Calu3 (cell line): ENCODE results near the gene NR1H3. TPM values are rescaled to one million over a fixed set of nuclear protein-coding genes. Genes with fewer than 3 reads are reported as not detected.

Source experiments
- BruUV-seq: library from RNA; stranded (reverse); fragments of 400-500 nt; replicated peaks from 2 replicates; lab custom pipeline; 2021; lab: Mats Ljungman, UMichigan
- CTCF ChIA-PET: fragments of 300-600 bp; sonication (Branson Sonifier 250); formaldehyde crosslinking; loops from one replicate; lab custom pipeline; 2022; ENCODE audit warnings: antibody characterized with exemption; lab: Charles Lee
- DNase-seq: peaks from one replicate; pipeline ENCODE4 v3.0.0; 2022
- H3K27ac Mint-ChIP-seq: one replicate; pipeline ENCODE4 v1.8.0; 2022; ENCODE audit warnings: mixed read lengths; ENCODE audit not compliant: unreplicated experiment
- H3K27me3 Mint-ChIP-seq: one replicate; pipeline ENCODE4 v1.8.0; 2022; ENCODE audit warnings: mixed read lengths; ENCODE audit not compliant: unreplicated experiment
- H3K36me3 Mint-ChIP-seq: one replicate; pipeline ENCODE4 v1.8.0; 2022; ENCODE audit warnings: mild to moderate bottlenecking, moderate library complexity, mixed read lengths; ENCODE audit not compliant: insufficient read depth, unreplicated experiment
- H3K4me1 Mint-ChIP-seq: one replicate; pipeline ENCODE4 v1.8.0; 2022; ENCODE audit warnings: mild to moderate bottlenecking, low read depth, mixed read lengths; ENCODE audit not compliant: unreplicated experiment
- H3K4me3 Mint-ChIP-seq: one replicate; pipeline ENCODE4 v1.8.0; 2022; ENCODE audit warnings: mild to moderate bottlenecking, low read depth, moderate library complexity, mixed read lengths; ENCODE audit not compliant: unreplicated experiment
- H3K9me3 Mint-ChIP-seq: one replicate; pipeline ENCODE4 v1.8.0; 2022; ENCODE audit warnings: low read depth, mixed read lengths; ENCODE audit not compliant: unreplicated experiment
- intact Hi-C: fragments of 100-400 bp; cut with micrococcal nuclease; formaldehyde crosslinking; loops from one replicate; pipeline ENCODE4 v1.10.0; 2022; ENCODE audit not compliant: unreplicated experiment
- total RNA-seq: library from RNA; stranded (reverse); gene quantifications from 2 replicates; pipeline ENCODE4 v1.2.3, GENCODE V29; 2022
- TF ChIP-seq, protein P1 (sequence below): fragments of 200-600 bp; IDR thresholded peaks from one replicate; pipeline ENCODE4 v1.8.0; 2022; ENCODE audit warnings: antibody characterized with exemption; ENCODE audit not compliant: unreplicated experiment

NR1H3 gene
- total RNA-seq, 1 experiment from 2014 or later = 14.2 TPM

DNA sequence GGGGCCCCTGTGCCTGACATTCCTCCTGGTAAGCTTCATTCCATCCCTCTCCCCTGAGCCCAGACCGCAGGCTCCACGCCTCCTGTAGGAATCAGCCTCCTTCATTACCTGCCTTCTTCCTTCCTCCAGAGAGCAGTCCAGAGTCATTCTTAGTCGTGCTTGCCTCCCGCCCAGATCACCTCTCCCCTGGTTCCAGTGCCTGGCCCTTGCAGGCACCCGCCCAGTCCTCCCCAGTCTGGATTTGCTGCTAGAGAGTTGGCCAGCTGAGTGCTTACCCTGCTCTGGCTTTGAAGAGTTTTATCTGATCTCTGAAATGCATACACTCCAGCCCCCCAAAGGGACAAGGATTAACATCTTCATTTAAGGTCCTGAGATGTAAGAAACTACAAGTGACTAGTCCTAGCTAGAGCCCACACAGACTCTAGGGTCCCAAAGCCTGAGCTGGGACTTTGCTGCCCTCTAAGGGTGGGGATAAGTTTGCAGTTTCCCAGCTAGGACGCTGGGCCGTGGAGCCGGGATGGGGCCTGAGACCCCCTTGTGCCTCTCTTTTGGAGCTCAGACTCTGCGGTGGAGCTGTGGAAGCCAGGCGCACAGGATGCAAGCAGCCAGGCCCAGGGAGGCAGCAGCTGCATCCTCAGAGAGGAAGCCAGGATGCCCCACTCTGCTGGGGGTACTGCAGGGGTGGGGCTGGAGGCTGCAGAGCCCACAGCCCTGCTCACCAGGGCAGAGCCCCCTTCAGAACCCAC is 1.6 kb downstream of the NR1H3 start:
- Mint-ChIP-seq H3K27me3 (no peaks in the 10 kb centered on the region), H3K4me3 (peak overlapping the region; percentile 28), H3K4me1 (peaks cover 41% of the 10 kb centered on the region), H3K36me3 (peaks cover 5% of the 10 kb centered on the region), H3K9me3 (no peaks in the 10 kb centered on the region), H3K27ac (peak overlapping the region; percentile 53)
- intact Hi-C loops = loop anchor here (2.0 to 10.0 kb wide), 4 partner anchors 42 to 95 kb away; partner anchors contain the start of genes ARFGAP2 and MYBPC3
- TF ChIP-seq, protein P1, sequence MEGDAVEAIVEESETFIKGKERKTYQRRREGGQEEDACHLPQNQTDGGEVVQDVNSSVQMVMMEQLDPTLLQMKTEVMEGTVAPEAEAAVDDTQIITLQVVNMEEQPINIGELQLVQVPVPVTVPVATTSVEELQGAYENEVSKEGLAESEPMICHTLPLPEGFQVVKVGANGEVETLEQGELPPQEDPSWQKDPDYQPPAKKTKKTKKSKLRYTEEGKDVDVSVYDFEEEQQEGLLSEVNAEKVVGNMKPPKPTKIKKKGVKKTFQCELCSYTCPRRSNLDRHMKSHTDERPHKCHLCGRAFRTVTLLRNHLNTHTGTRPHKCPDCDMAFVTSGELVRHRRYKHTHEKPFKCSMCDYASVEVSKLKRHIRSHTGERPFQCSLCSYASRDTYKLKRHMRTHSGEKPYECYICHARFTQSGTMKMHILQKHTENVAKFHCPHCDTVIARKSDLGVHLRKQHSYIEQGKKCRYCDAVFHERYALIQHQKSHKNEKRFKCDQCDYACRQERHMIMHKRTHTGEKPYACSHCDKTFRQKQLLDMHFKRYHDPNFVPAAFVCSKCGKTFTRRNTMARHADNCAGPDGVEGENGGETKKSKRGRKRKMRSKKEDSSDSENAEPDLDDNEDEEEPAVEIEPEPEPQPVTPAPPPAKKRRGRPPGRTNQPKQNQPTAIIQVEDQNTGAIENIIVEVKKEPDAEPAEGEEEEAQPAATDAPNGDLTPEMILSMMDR = peak; percentile 53
- CTCF ChIA-PET = interaction anchor here (0.5 to 2.7 kb wide), 16 partner anchors 9 to 106 kb away, joined by 3 to 22 read pairs (median 6); partner anchors contain the start of genes ACP2, ARFGAP2, DDB2 and MADD
- peak; percentile 51 for DNase-seq
- BruUV-seq = no TSS peak

DNA sequence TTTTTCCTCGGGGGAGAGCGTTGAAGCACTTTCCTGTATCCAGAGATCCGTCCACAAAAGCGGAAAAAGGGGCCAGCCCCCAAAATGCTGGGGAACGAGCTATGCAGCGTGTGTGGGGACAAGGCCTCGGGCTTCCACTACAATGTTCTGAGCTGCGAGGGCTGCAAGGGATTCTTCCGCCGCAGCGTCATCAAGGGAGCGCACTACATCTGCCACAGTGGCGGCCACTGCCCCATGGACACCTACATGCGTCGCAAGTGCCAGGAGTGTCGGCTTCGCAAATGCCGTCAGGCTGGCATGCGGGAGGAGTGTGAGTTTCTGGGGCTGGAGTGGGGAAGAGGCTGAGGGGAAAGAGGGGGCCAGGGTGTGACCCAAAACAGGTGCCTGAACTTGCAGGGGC is 2.6 kb downstream of the NR1H3 start:
- BruUV-seq = no TSS peak

DNA sequence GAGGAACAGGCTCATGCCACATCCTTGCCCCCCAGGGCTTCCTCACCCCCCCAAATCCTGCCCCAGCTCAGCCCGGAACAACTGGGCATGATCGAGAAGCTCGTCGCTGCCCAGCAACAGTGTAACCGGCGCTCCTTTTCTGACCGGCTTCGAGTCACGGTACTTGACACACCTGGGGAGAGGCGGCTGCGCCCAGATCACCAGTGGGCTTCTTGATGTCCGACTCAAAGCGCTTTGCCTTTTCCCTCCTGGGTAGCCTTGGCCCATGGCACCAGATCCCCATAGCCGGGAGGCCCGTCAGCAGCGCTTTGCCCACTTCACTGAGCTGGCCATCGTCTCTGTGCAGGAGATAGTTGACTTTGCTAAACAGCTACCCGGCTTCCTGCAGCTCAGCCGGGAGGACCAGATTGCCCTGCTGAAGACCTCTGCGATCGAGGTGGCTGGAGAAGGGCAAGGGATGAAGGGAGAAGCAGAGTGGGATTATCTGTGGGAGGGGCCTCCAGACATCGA is 3.5 kb downstream of the NR1H3 start:
- CTCF ChIA-PET = interaction anchor here (0.7 kb wide), 1 partner anchor 105 kb away, joined by 5 read pairs; no protein-coding TSS in a partner anchor
- TF ChIP-seq, protein P1 = no peak
- Mint-ChIP-seq H3K36me3 (peaks cover 5% of the 10 kb centered on the region), H3K4me1 (peaks cover 26% of the 10 kb centered on the region), H3K27ac (no peak overlapping the region), H3K4me3 (no peak overlapping the region), H3K9me3 (no peaks in the 10 kb centered on the region), H3K27me3 (no peaks in the 10 kb centered on the region)
- BruUV-seq = no TSS peak
- DNase-seq = no peak
- intact Hi-C loops = no loop called here

More for the DNA sequence above, 2.6 kb downstream of the NR1H3 start:
- CTCF ChIA-PET = interaction anchor here (1.5 to 1.8 kb wide), 2 partner anchors 46 to 53 kb away, joined by 3 to 6 read pairs; partner anchors contain the start of gene DDB2
- Mint-ChIP-seq H3K36me3 (peaks cover 5% of the 10 kb centered on the region), H3K27ac (no peak overlapping the region), H3K4me3 (no peak overlapping the region), H3K27me3 (no peaks in the 10 kb centered on the region), H3K4me1 (peaks cover 31% of the 10 kb centered on the region), H3K9me3 (no peaks in the 10 kb centered on the region)
- no peak for DNase-seq
- intact Hi-C loops = no loop called here
- TF ChIP-seq, protein P1 = no peak

DNA sequence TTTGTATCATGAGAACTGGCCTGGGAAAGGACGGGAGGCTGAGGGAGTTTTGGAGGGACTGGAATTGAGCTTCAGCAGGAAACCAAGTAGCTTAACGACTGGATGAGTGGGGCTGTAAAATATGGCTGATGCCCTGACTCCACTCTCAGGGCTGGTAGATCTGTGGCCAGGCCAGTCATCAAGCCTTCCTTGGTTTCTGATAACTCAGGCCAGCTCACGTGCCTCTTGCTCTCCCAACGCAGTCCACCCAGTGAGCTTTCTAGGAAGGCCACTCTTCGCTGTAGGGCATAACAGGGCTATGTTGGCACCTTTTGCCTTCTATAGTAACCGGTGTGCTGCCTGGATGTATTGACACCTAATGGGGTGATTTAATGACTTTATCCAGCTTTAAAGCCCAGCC is 6.3 kb downstream of the NR1H3 start:
- Mint-ChIP-seq H3K9me3 (no peaks in the 10 kb centered on the region), H3K36me3 (peaks cover 11% of the 10 kb centered on the region), H3K4me1 (peaks cover 18% of the 10 kb centered on the region), H3K4me3 (no peak overlapping the region), H3K27me3 (no peaks in the 10 kb centered on the region), H3K27ac (no peak overlapping the region)
- intact Hi-C loops = no loop called here
- TF ChIP-seq, protein P1 = no peak
- no TSS peak for BruUV-seq
- no peak for DNase-seq
- CTCF ChIA-PET = interaction anchor here (0.6 kb wide), 1 partner anchor 77 kb away, joined by 4 read pairs; no protein-coding TSS in a partner anchor
